Hematopoietic multipotent progenitor cell treated with erythropoietin and hydrocortisone succinate and interleukin-3 and kit ligand, for 17 days (in vitro differentiated cells): ENCODE data around the gene STMND1.

Experiments used
- DNase-seq: peaks from one replicate; pipeline ENCODE4 v3.0.0-alpha.2; 2015; ENCODE audit warnings: low spot score

STMND1 gene

GRCh38 chr6:17098538-17098937, 3.3 kb upstream of the STMND1 start:
- DNase-seq, result no peak

GRCh38 chr6:17099401-17100059, 2.3 kb upstream of the STMND1 start:
- DNase-seq, result no peak

GRCh38 chr6:17100806-17101205, 1.0 kb upstream of the STMND1 start:
- DNase-seq, result no peak

- no peak for DNase-seq
Observed at GRCh38 chr6:17102258-17102870, 514 bp downstream of the STMND1 start.

GRCh38 chr6:17103715-17104114, 1.9 kb downstream of the STMND1 start:
- DNase-seq, result no peak

GRCh38 chr6:17107863-17108262, 6.0 kb downstream of the STMND1 start:
- DNase-seq, result no peak

GRCh38 chr6:17115251-17116116, 13.6 kb downstream of the STMND1 start:
- DNase-seq, result no peak

GRCh38 chr6:17116117-17116440, 14.2 kb downstream of the STMND1 start:
- no peak for DNase-seq

- DNase-seq, result no peak
Observed at GRCh38 chr6:17120019-17120418, 18.2 kb downstream of the STMND1 start.

- DNase-seq, result no peak
Observed at GRCh38 chr6:17125407-17125806, 23.6 kb downstream of the STMND1 start.

- DNase-seq, result no peak
Observed at GRCh38 chr6:17130786-17131185, 28.9 kb downstream of the STMND1 start.

GRCh38 chr6:17132967-17133366, 31.1 kb downstream of the STMND1 start:
- DNase-seq, result no peak

- DNase-seq, result no peak
Observed at GRCh38 chr6:17138033-17138432, 36.2 kb downstream of the STMND1 start.

GRCh38 chr6:17144016-17144415, 42.2 kb downstream of the STMND1 start:
- DNase-seq, result no peak

GRCh38 chr6:17149571-17149970, 47.7 kb downstream of the STMND1 start:
- DNase-seq, result no peak

GRCh38 chr6:17150096-17150495, 48.2 kb downstream of the STMND1 start:
- no peak for DNase-seq

- DNase-seq, result no peak
Observed at GRCh38 chr6:17151888-17152287, 50.0 kb downstream of the STMND1 start.

- no peak for DNase-seq
Observed at GRCh38 chr6:17152703-17153102, 50.9 kb downstream of the STMND1 start.

GRCh38 chr6:17156112-17156921, 54.5 kb downstream of the STMND1 start:
- peak; percentile 68 for DNase-seq

GRCh38 chr6:17156966-17157365, 55.1 kb downstream of the STMND1 start:
- DNase-seq, result no peak

- DNase-seq, result no peak
Observed at GRCh38 chr6:17157617-17158016, 55.8 kb downstream of the STMND1 start.

GRCh38 chr6:17159240-17159639, 57.4 kb downstream of the STMND1 start:
- no peak for DNase-seq
